ENCODE data around the gene RAP1A. TPM values are rescaled to one million over a fixed set of nuclear protein-coding genes. Genes with fewer than 3 reads are reported as not detected.
"Not testable (repeated sequence)": the region's sequence is repeated elsewhere in the genome, so short reads cannot be mapped to it uniquely, and the experiment has no call there.

RAP1A gene
- total RNA-seq, 2 donors from 2014 or later: 84.2 to 103 TPM

DNA sequence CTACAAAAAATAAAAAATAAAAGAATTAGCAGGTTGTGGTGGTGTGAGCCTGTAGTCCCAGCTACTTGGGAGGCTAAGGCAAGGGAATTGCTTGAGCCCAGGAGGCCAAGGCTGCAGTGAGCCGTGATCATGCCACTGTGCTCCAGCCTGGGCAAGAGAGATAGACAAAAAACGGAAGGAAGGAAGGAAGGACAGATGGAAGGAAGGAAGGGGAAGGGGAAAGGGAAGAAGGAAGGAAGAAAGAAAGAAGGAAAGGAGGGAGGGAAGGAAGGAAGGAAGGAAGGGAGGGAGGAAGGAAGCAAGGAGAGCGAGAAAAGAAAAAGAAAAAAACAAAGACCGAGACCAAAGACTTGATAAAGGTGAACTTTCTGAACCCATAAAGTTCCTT is 25.3 kb upstream of the RAP1A start:
- ATAC-seq (no peak), DNase-seq (no peak)
- intact Hi-C loops (cut with DNase I): loop anchor here in 1 of 2 donors (5.0 kb wide), 1 partner anchor 82 kb away; no protein-coding TSS in a partner anchor

DNA sequence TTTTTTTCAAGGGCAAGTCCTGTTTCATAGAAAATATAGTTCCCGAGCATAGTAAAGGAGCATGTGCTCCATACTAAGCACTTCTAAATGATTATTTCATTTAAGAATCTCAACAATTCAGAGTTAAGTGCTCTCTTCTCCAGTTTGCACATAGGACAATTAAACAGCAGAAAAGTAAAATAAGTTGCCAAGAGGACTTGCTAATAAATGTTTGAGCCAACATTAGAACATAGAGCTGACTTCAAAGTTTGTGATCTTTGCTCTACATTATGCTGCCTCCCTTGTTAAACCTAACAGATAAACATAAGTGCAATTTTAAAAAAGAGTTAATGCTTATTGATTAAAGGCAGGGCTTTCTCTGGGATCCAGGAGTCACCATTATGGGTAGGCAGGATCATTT is 23.8 kb upstream of the RAP1A start:
- intact Hi-C loops (cut with DNase I): no loop called here
- DNase-seq (no peak), ATAC-seq (no peak)

DNA sequence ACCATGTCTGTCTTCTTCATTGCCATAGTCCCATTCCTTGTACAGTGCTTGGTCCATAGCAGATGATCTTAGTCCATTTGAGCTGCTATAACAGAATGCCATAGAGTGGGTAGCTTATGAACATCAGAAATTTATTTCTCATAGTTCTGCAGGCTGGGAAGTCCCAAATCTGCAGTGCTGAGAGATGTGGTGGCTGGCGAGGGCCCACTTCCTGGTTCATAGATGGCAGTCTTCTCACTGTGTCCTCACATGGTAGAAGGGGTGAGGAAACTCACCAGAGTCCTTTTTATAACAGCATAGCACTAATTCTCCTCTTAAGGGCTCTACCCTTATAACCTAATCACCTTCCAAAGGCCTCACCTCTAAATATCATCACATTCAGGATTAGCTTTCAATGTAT is 23.1 kb upstream of the RAP1A start:
- DNase-seq (no peak), ATAC-seq (no peak)
- intact Hi-C loops (cut with DNase I): no loop called here

GRCh38 chr1:111597426-111597825 is 22.2 kb upstream of the RAP1A start:
- intact Hi-C loops (cut with DNase I): no loop called here

GRCh38 chr1:111598544-111598943 is 21.0 kb upstream of the RAP1A start:
- DNase-seq (no peak), ATAC-seq (no peak)
- intact Hi-C loops (cut with DNase I): no loop called here

More at GRCh38 chr1:111597426-111597825, 22.2 kb upstream of the RAP1A start:
- DNase-seq (no peak), ATAC-seq (no peak)

GRCh38 chr1:111599781-111600693 is 19.6 kb upstream of the RAP1A start:
- no peak for ATAC-seq
- intact Hi-C loops (cut with DNase I): no loop called here
- no peak for DNase-seq

DNA sequence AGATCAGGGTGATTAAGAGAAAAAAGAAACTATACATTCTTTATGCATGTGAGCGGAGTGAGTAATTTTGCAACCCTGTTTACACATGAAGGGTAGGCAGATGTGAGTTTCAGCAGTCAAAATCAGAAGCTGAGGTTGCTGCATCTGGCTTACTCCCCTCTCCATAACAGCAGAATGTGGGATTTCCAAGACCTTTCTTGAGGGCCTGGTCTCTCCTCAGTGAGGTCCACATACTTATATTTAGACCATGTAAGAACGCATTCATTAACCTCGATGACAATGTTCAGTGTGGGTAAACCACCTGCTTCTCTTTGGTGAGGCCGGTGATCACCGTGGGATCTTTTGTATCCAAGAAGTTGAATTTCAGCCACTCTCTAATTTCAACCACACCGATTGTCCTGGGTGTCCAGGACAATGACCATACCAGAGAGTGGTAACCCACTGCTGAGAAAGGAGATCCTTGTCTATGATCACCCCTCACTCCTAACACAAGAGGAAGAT is 18.7 kb upstream of the RAP1A start:
- no peak for ATAC-seq
- DNase-seq: no peak
- intact Hi-C loops (cut with DNase I): no loop called here

- intact Hi-C loops (cut with DNase I): no loop called here
- ATAC-seq (no peak), DNase-seq (no peak)
Measured at GRCh38 chr1:111602302-111602701, 17.3 kb upstream of the RAP1A start.

DNA sequence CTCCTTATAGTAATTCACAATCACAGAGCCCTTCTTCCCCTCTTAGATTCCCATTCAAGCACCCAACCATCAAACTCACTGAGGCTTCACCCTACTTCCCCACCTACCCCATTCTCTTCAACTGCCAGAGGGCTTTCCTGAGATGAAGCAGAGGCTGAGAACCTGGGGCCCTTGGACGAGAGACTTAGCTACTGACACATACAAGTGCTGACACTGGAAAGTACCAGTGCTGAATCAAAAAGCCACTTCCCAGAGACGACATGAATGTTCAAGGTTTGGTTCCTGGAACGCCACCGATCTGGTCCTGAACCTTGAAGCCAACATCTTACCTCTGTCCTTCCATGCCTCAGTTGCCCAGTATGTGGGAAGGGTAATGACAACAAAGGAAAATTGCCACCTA is 16.6 kb upstream of the RAP1A start:
- intact Hi-C loops (cut with DNase I): no loop called here
- ATAC-seq (no peak), DNase-seq (no peak)

DNA sequence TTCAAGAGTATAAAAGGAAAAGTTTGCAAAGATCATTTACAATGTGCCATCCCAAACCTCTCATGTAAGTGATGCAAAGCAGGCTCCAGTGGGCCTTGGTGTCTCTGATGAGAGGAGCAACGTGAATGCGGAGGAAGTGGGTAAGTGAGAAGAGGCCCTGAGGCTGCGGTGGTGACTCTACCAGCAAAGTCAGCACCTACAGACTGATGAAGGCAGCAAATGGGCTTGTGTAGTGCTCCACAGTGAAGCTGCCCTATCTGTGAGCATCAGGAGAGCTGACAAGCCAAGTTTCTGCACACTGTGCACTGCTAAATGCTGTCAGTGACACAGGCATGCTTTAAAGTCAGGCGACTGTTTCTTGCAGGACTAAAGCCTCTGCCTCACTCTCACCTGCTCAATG is 15.6 kb upstream of the RAP1A start:
- ATAC-seq (peak; percentile 63 to 86), DNase-seq (peak; percentile 28)
- intact Hi-C loops (cut with DNase I): no loop called here

GRCh38 chr1:111604931-111605330 is 14.7 kb upstream of the RAP1A start:
- no peak for ATAC-seq
- DNase-seq: no peak
- intact Hi-C loops (cut with DNase I): no loop called here

DNA sequence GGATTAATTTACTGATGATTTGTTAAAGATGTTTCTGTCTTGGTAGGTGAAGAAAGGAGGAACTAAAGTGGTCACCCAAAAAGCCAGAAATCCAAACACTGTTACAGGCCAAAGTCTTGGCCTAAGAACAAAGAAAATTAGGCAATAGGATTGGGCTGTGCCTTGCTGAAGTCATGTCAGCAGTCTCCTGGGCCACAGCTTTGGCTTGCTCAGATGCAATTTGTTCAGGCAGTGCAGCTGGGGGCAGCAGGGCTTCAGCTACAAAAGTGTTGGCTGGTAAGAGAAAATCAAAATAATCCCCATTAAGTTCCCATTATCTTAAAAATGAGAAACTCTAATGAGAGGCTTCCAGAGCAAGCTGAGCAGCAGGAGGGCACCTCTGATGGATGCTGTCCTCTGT is 14.0 kb upstream of the RAP1A start:
- ATAC-seq (peak; percentile 68 to 81), DNase-seq (peak; percentile 60)

DNA sequence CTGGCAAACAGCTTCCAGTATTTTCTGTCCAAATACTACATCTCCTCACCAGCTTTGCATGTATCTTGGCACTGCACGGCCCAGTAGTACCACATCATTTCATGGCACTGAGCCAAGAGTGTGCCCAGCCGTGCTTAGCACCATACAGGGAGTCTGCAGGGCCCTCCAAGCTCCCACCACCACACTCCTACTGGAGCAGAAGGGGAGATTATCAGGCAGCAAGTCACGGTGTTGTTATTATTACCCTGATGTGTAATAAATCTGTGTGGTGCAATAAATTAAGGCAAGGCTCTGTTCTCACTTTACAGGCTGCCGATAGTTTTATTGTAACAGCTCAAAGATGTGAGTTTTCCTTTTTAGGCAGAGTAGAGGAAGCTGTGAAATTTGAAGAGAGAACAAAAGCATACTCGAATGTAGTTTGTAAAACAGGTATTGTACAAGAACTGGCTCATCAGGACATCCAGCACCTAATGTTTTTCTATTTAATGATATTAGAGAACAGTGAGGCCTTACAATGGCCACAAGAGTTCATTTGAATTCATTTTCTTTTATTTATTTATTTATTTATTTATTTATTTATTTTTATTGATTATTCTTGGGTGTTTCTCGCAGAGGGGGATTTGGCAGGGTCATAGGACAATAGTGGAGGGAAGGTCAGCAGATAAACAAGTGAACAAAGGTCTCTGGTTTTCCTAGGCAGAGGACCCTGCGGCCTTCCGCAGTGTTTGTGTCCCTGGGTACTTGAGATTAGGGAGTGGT is 13.0 kb upstream of the RAP1A start:
- ATAC-seq: peak; percentile 64
- DNase-seq; intact Hi-C loops (cut with DNase I): not testable (repeated sequence)

More for the DNA sequence above, 14.0 kb upstream of the RAP1A start:
- intact Hi-C loops (cut with DNase I): no loop called here

- ATAC-seq; intact Hi-C loops (cut with DNase I): not testable (repeated sequence)
Measured at GRCh38 chr1:111608528-111608927, 11.1 kb upstream of the RAP1A start.

DNA sequence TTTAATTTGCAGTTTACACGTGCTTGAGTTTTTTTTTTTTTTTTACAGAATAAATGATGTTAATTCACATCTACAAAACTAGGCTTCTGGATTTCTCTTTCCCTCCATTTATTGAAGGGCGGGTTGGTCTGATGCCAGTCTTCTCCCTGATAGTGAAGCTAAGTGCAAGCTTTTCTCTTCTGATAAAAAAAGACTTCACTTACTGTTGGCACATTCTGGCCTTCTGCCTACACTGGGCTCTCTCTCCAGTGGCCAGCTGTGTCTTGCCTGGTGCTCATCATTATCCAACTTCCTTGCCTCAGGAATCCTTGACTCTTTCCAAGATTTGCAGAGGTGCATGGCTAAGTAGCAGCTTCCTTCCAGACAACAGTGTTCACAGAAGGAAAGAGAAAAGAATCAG is 7.6 kb upstream of the RAP1A start:
- ATAC-seq (peak in 1 of 2 donors; percentile 65), DNase-seq (no peak)
- intact Hi-C loops (cut with DNase I): no loop called here

More at GRCh38 chr1:111608528-111608927, 11.1 kb upstream of the RAP1A start:
- DNase-seq: not testable (repeated sequence)

GRCh38 chr1:111615870-111616715 is 3.5 kb upstream of the RAP1A start:
- no peak for ATAC-seq
- intact Hi-C loops (cut with DNase I): no loop called here
- DNase-seq: no peak

- intact Hi-C loops (cut with DNase I): no loop called here
- DNase-seq (no peak), ATAC-seq (no peak)
Measured at GRCh38 chr1:111618081-111618480, 1.5 kb upstream of the RAP1A start.

- DNase-seq (no peak), ATAC-seq (no peak)
- intact Hi-C loops (cut with DNase I): loop anchor here in 1 of 2 donors (1.0 kb wide), 1 partner anchor 26 kb away; no protein-coding TSS in a partner anchor
Measured at GRCh38 chr1:111618961-111619634, 491 bp upstream of the RAP1A start.

Data from left cardiac atrium (tissue), 4 donors.